ENCODE measurements around the gene LRRC74B.

LRRC74B gene

DNA sequence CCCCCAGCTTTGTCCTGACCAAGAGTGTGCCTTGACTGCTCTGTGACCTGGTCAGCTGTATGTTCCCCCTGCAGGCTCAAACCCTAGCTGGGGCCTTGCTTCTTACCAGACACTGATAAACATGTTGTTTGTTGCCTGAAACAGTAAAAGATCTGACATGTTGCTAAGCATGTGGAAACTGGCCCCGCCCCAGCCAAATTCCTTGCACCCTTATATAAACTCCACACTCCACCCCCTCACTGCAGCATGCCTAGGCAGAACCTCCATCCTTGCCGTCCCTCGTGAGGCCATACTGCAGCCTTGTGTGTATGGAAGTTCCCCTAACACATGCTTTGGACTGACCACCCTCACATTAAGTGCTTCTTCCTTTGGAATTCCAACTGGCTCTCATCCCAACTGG, 27.3 kb downstream of the LRRC74B start:
- TF ChIP-seq FOXA1 (IDR thresholded peaks at IDR 0.05) (no peak), FOXM1 (IDR thresholded peaks at IDR 0.05; ENCODE audit: borderline replicate concordance) (no peak), BHLHE40 (IDR thresholded peaks at IDR 0.05; ENCODE audit: borderline replicate concordance) (no peak), ARNT (IDR thresholded peaks at IDR 0.05) (no peak), CTBP1 (IDR thresholded peaks at IDR 0.05; ENCODE audit: borderline replicate concordance) (no peak), LEF1 (IDR thresholded peaks at IDR 0.05; ENCODE audit: borderline replicate concordance) (no peak), L3MBTL2 (conservative IDR thresholded peaks at IDR 0.05) (no peak), ZNF384 (IDR thresholded peaks at IDR 0.05) (no peak), HDGF (IDR thresholded peaks at IDR 0.05; ENCODE audit: borderline replicate concordance) (no peak)
- TF ChIP-seq, protein P1, sequence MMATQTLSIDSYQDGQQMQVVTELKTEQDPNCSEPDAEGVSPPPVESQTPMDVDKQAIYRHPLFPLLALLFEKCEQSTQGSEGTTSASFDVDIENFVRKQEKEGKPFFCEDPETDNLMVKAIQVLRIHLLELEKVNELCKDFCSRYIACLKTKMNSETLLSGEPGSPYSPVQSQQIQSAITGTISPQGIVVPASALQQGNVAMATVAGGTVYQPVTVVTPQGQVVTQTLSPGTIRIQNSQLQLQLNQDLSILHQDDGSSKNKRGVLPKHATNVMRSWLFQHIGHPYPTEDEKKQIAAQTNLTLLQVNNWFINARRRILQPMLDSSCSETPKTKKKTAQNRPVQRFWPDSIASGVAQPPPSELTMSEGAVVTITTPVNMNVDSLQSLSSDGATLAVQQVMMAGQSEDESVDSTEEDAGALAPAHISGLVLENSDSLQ (IDR thresholded peaks at IDR 0.05), result no peak
- ChIA-PET POLR2A (no interaction called here), CTCF (no interaction called here)
- DNase-seq (ENCODE audit: extremely low spot score), result no peak

DNA sequence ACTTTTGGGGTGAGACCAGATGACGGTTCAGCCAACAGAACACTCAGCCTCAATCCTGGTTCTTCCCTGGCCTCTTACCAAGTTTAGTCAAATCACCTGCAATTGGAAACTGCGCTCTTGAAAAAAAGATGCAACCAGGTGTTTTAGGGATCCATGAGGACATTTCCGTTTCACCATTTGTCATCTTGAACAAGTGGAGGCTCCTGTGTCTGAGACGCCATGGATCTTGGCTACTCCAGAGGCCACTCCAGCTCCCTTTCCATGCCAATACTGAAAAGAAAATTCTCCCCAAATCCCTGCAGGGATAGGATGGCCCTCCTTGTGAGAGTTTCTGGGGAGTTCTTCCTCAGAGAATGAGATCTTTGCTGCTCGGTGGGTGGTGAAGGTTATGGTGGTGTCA, 27.7 kb downstream of the LRRC74B start:
- ChIA-PET POLR2A (no interaction called here), CTCF (no interaction called here)
- TF ChIP-seq BHLHE40 (IDR thresholded peaks at IDR 0.05; ENCODE audit: borderline replicate concordance) (no peak), FOXK2 (IDR thresholded peaks at IDR 0.05) (no peak), LEF1 (IDR thresholded peaks at IDR 0.05; ENCODE audit: borderline replicate concordance) (no peak), L3MBTL2 (conservative IDR thresholded peaks at IDR 0.05) (no peak), SUZ12 (IDR thresholded peaks at IDR 0.05) (no peak), NFRKB (IDR thresholded peaks at IDR 0.05) (no peak), FOXM1 (IDR thresholded peaks at IDR 0.05; ENCODE audit: borderline replicate concordance) (no peak), CTBP1 (IDR thresholded peaks at IDR 0.05; ENCODE audit: borderline replicate concordance) (no peak), HDGF (IDR thresholded peaks at IDR 0.05; ENCODE audit: borderline replicate concordance) (no peak), TARDBP (IDR thresholded peaks at IDR 0.05) (no peak), FOXA1 (IDR thresholded peaks at IDR 0.05) (no peak), ZNF384 (IDR thresholded peaks at IDR 0.05) (no peak), ARNT (IDR thresholded peaks at IDR 0.05) (no peak), SP1 (IDR thresholded peaks at IDR 0.05) (no peak)
- TF ChIP-seq, protein P1 (IDR thresholded peaks at IDR 0.05), result no peak
- no peak for DNase-seq (ENCODE audit: extremely low spot score)

DNA sequence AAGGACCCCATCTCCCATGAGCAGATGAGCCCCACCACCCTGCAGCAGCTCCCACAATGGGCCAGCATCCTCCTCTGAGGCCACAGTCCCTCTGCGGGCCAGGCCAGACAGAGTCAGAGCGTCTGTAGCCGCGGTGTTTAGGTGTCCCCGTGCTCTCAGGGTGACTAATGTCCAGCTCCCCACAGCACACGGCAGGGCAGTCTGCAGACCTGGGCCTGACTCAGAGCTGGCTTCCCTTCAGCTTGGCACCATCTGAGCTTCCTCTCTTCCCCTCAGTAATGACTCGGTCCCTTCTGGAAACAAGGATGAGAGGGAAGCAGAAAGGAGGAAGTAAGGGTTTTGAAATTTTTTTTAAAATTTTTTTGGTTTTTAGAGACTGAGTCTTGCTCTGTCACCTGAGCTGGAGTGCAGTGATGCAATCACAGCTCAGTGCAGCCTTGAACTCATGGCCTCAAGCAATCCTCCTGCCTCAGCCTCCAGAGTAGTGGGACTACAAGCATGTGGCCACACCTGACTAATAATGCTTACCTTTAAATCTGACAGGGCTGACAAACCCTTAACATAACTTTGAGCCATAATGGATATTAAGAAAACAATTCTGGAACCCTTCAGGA, 28.5 kb downstream of the LRRC74B start:
- CTCF ChIA-PET, result no interaction called here
- no peak for TF ChIP-seq LEF1 (IDR thresholded peaks at IDR 0.05; ENCODE audit: borderline replicate concordance)
- no peak for TF ChIP-seq FOXK2 (IDR thresholded peaks at IDR 0.05)
- no peak for TF ChIP-seq CTBP1 (IDR thresholded peaks at IDR 0.05; ENCODE audit: borderline replicate concordance)
- TF ChIP-seq L3MBTL2 (conservative IDR thresholded peaks at IDR 0.05), result no peak
- TF ChIP-seq, protein P1 (IDR thresholded peaks at IDR 0.05), result no peak
- no peak for TF ChIP-seq FOXA1 (IDR thresholded peaks at IDR 0.05)
- no peak for TF ChIP-seq ZNF384 (IDR thresholded peaks at IDR 0.05)
- POLR2A ChIA-PET, result no interaction called here
- no peak for DNase-seq (ENCODE audit: extremely low spot score)

DNA sequence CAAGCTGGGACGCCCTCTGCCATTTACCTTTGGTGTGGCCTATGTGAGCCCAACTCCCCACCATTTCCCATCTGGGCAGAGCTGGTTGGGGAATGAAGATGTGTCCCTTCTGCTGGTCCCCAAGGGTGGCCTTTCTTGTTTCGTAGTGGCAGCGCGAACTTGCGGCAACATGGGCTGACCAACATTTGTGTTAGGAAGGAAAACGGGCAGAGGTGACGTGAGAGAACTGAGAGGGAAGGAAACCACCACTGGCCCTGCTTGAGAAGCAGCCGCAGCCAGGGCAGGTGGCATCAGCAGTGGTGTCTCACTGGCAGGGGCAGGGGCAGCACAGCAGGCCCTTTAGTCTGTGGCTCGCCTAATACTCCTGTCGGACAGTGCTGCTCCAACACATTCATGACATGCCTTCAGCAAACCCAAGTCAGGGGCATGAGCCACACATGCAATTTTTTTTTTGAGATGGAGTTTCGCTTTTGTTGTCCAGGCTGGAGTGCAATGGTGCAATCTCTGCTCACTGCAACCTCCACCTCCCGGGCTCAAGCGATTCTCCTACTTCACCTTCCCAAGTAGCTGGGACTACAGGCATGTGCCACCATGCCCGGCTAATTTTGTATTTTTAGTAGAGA, 29.9 kb downstream of the LRRC74B start:
- CTCF ChIA-PET, result interaction anchor here (0.8 to 1.2 kb wide), 2 partner anchors 23 to 55 kb away, joined by 3 read pairs; no protein-coding TSS in a partner anchor
- TF ChIP-seq SUZ12 (IDR thresholded peaks at IDR 0.05) (no peak), LEF1 (IDR thresholded peaks at IDR 0.05; ENCODE audit: borderline replicate concordance) (no peak), FOXA1 (IDR thresholded peaks at IDR 0.05) (no peak), NFRKB (IDR thresholded peaks at IDR 0.05) (no peak), ELF4 (IDR thresholded peaks at IDR 0.05) (no peak), FOXM1 (IDR thresholded peaks at IDR 0.05; ENCODE audit: borderline replicate concordance) (no peak), HDGF (IDR thresholded peaks at IDR 0.05; ENCODE audit: borderline replicate concordance) (no peak), SP1 (IDR thresholded peaks at IDR 0.05) (no peak), L3MBTL2 (conservative IDR thresholded peaks at IDR 0.05) (no peak), CTBP1 (IDR thresholded peaks at IDR 0.05; ENCODE audit: borderline replicate concordance) (no peak), TARDBP (IDR thresholded peaks at IDR 0.05) (no peak), ARNT (IDR thresholded peaks at IDR 0.05) (no peak), FOXK2 (IDR thresholded peaks at IDR 0.05) (no peak), ZNF384 (IDR thresholded peaks at IDR 0.05) (no peak), BHLHE40 (IDR thresholded peaks at IDR 0.05; ENCODE audit: borderline replicate concordance) (no peak)
- TF ChIP-seq, protein P1 (IDR thresholded peaks at IDR 0.05), result no peak
- DNase-seq (ENCODE audit: extremely low spot score), result no peak
- POLR2A ChIA-PET, result interaction anchor here (1.1 kb wide), 1 partner anchor 12 kb away, joined by 4 read pairs; no protein-coding TSS in a partner anchor

DNA sequence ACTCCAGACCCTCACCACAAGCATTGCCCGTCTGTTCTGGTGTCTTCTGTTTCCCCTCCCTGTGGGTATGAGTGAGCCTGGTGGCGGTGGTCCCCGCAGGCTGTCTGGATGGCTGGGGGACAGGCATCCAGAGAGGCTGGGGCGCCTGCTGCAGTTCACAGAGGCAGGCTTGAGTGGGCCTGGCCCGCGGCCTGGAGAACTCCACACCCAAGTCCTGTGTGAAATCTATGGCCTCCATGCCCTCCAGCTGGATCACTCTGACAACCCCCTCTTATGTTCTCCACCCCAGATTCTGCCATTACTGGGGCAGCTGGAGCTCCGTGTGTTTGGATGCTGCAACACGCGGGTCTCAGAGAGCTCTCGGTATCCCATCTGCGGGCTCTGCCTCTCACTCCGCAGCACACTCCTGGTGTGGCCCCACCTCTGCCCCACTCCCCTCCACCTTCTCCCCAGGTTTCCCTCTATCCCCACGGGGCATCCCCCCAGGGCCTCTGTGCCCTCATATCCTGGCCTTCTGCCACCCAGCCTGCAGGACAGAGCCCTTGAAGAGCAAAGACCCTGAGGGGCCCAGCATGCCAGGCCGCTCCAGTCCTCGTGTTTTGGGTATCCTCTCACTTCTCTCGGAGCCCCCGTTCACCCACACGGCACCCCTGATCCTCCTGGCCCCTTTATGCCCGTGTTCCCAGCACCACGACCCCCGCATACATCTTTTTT, 31.3 kb downstream of the LRRC74B start:
- POLR2A ChIA-PET, result no interaction called here
- DNase-seq (ENCODE audit: extremely low spot score), result no peak

More for the DNA sequence above, 31.3 kb downstream of the LRRC74B start:
- TF ChIP-seq BHLHE40 (IDR thresholded peaks at IDR 0.05; ENCODE audit: borderline replicate concordance) (no peak), CTBP1 (IDR thresholded peaks at IDR 0.05; ENCODE audit: borderline replicate concordance) (no peak), TARDBP (IDR thresholded peaks at IDR 0.05) (no peak), SUZ12 (IDR thresholded peaks at IDR 0.05) (no peak), FOXK2 (IDR thresholded peaks at IDR 0.05) (no peak), ARNT (IDR thresholded peaks at IDR 0.05) (no peak), ELF4 (IDR thresholded peaks at IDR 0.05) (no peak), NFRKB (IDR thresholded peaks at IDR 0.05) (no peak), FOXM1 (IDR thresholded peaks at IDR 0.05; ENCODE audit: borderline replicate concordance) (no peak), HDGF (IDR thresholded peaks at IDR 0.05; ENCODE audit: borderline replicate concordance) (no peak), ZNF384 (IDR thresholded peaks at IDR 0.05) (no peak), FOXA1 (IDR thresholded peaks at IDR 0.05) (no peak), L3MBTL2 (conservative IDR thresholded peaks at IDR 0.05) (no peak), LEF1 (IDR thresholded peaks at IDR 0.05; ENCODE audit: borderline replicate concordance) (no peak), SP1 (IDR thresholded peaks at IDR 0.05) (no peak)
- TF ChIP-seq, protein P1 (IDR thresholded peaks at IDR 0.05), result no peak
- CTCF ChIA-PET, result no interaction called here

All from HEK293T (cell line).